ENCODE data around the gene B9D2. TPM values are rescaled to one million over a fixed set of nuclear protein-coding genes. Genes with fewer than 3 reads are reported as not detected.
"Not testable (repeated sequence)": the region's sequence is repeated elsewhere in the genome, so short reads cannot be mapped to it uniquely, and the experiment has no call there.

B9D2 gene
- total RNA-seq, 2 experiments from 2014 or later = 6.4 to 8.1 TPM

GRCh38 chr19:41372501-41372900 is 8.6 kb upstream of the B9D2 start:
- Mint-ChIP-seq H3K4me3 (no peak overlapping the region), H3K36me3 (no peaks in the 10 kb centered on the region), H3K4me1 (peaks cover 14% of the 10 kb centered on the region), H3K9me3 (no peaks in the 10 kb centered on the region), H3K27me3 (no peaks in the 10 kb centered on the region), H3K27ac (no peak overlapping the region)
- DNase-seq = no peak

DNA sequence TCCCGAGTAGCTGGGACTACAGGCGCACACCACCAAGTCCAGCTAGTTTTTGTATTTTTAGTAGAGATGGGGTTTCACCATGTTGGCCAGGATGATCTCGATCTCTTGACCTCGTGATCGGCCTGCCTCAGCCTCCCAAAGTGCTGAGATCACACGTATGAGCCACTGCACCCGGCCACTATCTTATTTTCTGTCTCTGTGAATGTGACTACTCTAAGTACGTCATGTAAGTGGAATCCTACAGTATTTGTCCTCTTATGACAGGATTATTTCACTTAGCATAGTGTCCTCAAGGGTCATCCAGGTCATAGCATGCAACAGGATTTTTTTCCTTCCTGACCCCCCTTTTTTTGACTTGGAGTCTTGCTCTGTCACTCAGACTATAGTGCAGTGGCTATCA is 7.6 kb upstream of the B9D2 start:
- Mint-ChIP-seq H3K27me3 (no peaks in the 10 kb centered on the region), H3K36me3 (no peaks in the 10 kb centered on the region), H3K9me3 (no peaks in the 10 kb centered on the region), H3K27ac (no peak overlapping the region), H3K4me3 (no peak overlapping the region), H3K4me1 (peaks cover 6% of the 10 kb centered on the region)
- DNase-seq = no peak

DNA sequence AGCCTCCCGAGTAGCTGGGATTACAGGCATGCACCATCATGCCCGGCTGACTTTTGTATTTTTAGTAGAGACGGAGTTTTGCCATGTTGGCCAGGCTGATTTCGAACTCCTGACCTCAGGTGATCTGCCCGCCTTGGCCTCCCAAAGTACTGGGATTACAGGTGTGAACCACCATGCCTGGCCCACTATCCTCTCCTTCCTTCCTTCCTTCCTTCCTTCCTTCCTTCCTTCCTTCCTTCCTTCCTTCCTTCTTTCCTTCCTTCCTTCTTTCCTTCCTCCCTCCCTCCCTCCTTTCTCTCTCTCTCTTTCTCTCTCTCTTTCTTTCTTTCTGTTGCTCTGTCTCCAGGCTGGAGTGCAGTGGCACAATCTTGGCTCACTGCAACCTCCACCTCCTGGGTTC is 7.2 kb upstream of the B9D2 start:
- H3K4me1 Mint-ChIP-seq, DNase-seq, H3K27me3 Mint-ChIP-seq: not testable (repeated sequence)

GRCh38 chr19:41369769-41370168 is 5.8 kb upstream of the B9D2 start:
- no peak for DNase-seq
- H3K27me3 Mint-ChIP-seq = no peaks in the 10 kb centered on the region
- no peak overlapping the region for H3K4me3 Mint-ChIP-seq
- H3K4me1 Mint-ChIP-seq = peaks cover 5% of the 10 kb centered on the region
- no peaks in the 10 kb centered on the region for H3K9me3 Mint-ChIP-seq
- peaks cover 4% of the 10 kb centered on the region for H3K36me3 Mint-ChIP-seq
- H3K27ac Mint-ChIP-seq = no peak overlapping the region

More for the DNA sequence above, 7.2 kb upstream of the B9D2 start:
- not testable (repeated sequence) for H3K4me3 Mint-ChIP-seq, H3K36me3 Mint-ChIP-seq, H3K27ac Mint-ChIP-seq, H3K9me3 Mint-ChIP-seq

GRCh38 chr19:41367848-41368301 is 3.9 kb upstream of the B9D2 start:
- no peaks in the 10 kb centered on the region for H3K9me3 Mint-ChIP-seq
- DNase-seq = no peak
- H3K4me1 Mint-ChIP-seq = peaks cover 10% of the 10 kb centered on the region
- peaks cover 6% of the 10 kb centered on the region for H3K36me3 Mint-ChIP-seq
- no peak overlapping the region for H3K27ac Mint-ChIP-seq
- no peaks in the 10 kb centered on the region for H3K27me3 Mint-ChIP-seq
- no peak overlapping the region for H3K4me3 Mint-ChIP-seq

DNA sequence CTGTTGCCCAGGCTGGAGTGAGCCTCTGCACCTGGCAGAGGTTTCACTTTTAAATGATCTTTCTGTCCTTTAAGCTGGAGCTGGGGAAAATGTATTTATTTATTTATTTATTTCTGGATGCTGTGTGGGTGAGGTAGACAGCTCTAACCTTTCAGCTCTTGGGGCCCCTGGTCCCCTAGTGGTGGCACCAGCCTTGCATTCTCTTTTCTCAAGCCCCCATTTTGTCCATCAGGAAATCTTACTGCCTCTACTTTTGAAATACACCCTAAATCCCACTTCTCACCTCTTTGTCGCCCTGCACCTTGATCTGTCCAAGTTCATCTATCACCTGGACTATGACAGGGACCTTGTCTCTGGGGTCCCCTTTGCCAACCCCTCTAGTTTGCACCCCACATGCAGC is 2.1 kb upstream of the B9D2 start:
- Mint-ChIP-seq H3K4me1 (peaks cover 16% of the 10 kb centered on the region), H3K36me3 (peaks cover 6% of the 10 kb centered on the region), H3K9me3 (no peaks in the 10 kb centered on the region), H3K4me3 (no peak overlapping the region), H3K27me3 (no peaks in the 10 kb centered on the region), H3K27ac (no peak overlapping the region)
- no peak for DNase-seq

DNA sequence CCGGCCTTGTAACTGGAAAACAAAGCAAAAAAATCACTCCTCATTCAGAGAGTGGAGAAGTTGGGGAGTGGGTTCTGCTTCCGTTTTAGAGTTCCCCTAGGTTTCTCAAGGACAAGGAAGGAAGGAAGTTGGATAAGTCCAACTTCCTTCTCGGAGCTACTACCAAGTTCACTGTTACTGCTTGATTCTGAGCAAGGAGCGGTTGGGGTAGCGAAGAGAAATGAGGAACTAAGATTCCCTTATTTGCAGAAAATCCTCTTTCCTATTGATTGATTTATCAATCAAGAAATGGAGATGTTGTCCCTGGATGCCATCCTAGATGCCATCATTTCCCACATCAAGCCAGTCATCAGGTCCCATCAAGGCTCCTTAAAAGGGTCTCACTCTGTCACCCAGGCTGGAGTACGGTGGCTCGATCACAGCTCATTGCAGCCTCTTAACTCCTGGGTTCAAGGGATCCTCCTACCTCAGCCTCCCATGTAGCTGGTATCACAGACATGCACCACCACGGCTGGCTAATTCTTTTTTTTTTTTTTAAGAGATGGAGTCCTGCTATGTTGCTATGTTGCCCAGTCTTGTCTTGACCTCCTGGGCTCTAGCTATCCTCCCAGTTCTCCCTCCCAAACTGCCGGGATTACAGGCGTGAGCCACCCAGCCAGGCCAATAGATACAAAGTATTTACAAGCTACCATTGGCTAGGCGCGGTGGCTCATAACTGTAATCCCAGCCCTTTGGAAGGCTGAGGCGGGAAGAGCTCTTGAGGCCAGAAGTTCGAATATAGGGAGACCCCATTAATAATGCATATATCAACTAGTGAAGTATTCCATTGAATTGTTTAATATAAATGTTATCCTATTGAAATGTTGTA is 809 bp upstream of the B9D2 start:
- peak overlapping the region; percentile 96 for H3K27ac Mint-ChIP-seq
- no peaks in the 10 kb centered on the region for H3K27me3 Mint-ChIP-seq
- peaks cover 9% of the 10 kb centered on the region for H3K36me3 Mint-ChIP-seq
- H3K4me1 Mint-ChIP-seq = peaks cover 19% of the 10 kb centered on the region
- no peak for DNase-seq
- H3K9me3 Mint-ChIP-seq = no peaks in the 10 kb centered on the region
- peak overlapping the region; percentile 90 for H3K4me3 Mint-ChIP-seq

DNA sequence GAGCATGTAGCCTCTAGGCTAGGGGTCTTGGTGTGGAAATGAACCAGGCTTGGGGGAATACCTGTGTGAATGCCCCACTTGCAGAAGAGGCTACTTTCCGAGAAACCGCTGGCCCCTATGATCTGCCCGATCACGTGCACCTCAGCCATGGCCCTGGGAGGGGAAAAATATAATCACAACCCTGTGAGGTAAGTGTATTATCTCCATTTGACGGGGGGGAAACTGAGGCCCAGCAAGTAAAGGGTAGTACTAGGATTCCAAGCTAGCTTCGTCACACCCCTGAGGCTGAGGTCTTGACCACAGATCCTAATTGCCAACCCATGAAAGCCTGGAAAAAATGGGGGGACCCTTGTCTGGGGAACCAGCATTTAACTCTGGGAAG is 587 bp downstream of the B9D2 start:
- Mint-ChIP-seq H3K27me3 (no peaks in the 10 kb centered on the region), H3K27ac (peak overlapping the region; percentile 96), H3K4me3 (peak overlapping the region; percentile 90), H3K4me1 (peaks cover 29% of the 10 kb centered on the region), H3K9me3 (no peaks in the 10 kb centered on the region), H3K36me3 (peaks cover 15% of the 10 kb centered on the region)
- DNase-seq = no peak

GRCh38 chr19:41362143-41362847 is 1.7 kb downstream of the B9D2 start:
- H3K27ac Mint-ChIP-seq = no peak overlapping the region
- no peak overlapping the region for H3K4me3 Mint-ChIP-seq
- H3K4me1 Mint-ChIP-seq = peaks cover 38% of the 10 kb centered on the region

GRCh38 chr19:41359741-41360140 is 4.2 kb downstream of the B9D2 start:
- H3K9me3 Mint-ChIP-seq = no peaks in the 10 kb centered on the region
- no peak for DNase-seq
- H3K4me3 Mint-ChIP-seq = no peak overlapping the region
- no peaks in the 10 kb centered on the region for H3K27me3 Mint-ChIP-seq
- H3K36me3 Mint-ChIP-seq = peaks cover 17% of the 10 kb centered on the region
- H3K4me1 Mint-ChIP-seq = peaks cover 58% of the 10 kb centered on the region
- H3K27ac Mint-ChIP-seq = peak overlapping the region; percentile 39

More at GRCh38 chr19:41362143-41362847, 1.7 kb downstream of the B9D2 start:
- no peaks in the 10 kb centered on the region for H3K9me3 Mint-ChIP-seq
- no peak for DNase-seq
- peaks cover 17% of the 10 kb centered on the region for H3K36me3 Mint-ChIP-seq
- H3K27me3 Mint-ChIP-seq = no peaks in the 10 kb centered on the region

- Mint-ChIP-seq H3K9me3 (no peaks in the 10 kb centered on the region), H3K4me1 (peaks cover 53% of the 10 kb centered on the region), H3K27me3 (no peaks in the 10 kb centered on the region), H3K4me3 (peak overlapping the region; percentile 75), H3K36me3 (peaks cover 16% of the 10 kb centered on the region), H3K27ac (peak overlapping the region; percentile 97)
- no peak for DNase-seq
Observed at GRCh38 chr19:41357746-41358145, 6.2 kb downstream of the B9D2 start.

- H3K9me3 Mint-ChIP-seq = no peaks in the 10 kb centered on the region
- peak overlapping the region; percentile 75 for H3K4me3 Mint-ChIP-seq
- H3K4me1 Mint-ChIP-seq = peaks cover 49% of the 10 kb centered on the region
- peaks cover 19% of the 10 kb centered on the region for H3K36me3 Mint-ChIP-seq
- peak; percentile 30 for DNase-seq
- H3K27ac Mint-ChIP-seq = peak overlapping the region; percentile 97
- no peaks in the 10 kb centered on the region for H3K27me3 Mint-ChIP-seq
Observed at GRCh38 chr19:41356984-41357739, 6.8 kb downstream of the B9D2 start.

GRCh38 chr19:41355802-41356201 is 8.1 kb downstream of the B9D2 start:
- Mint-ChIP-seq H3K36me3 (peaks cover 29% of the 10 kb centered on the region), H3K9me3 (no peaks in the 10 kb centered on the region), H3K27ac (peak overlapping the region; percentile 97), H3K27me3 (no peaks in the 10 kb centered on the region), H3K4me1 (peaks cover 50% of the 10 kb centered on the region), H3K4me3 (peak overlapping the region; percentile 75)
- DNase-seq = peak; percentile 15

- Mint-ChIP-seq H3K27ac (peak overlapping the region; percentile 97), H3K4me1 (peaks cover 54% of the 10 kb centered on the region), H3K36me3 (peaks cover 31% of the 10 kb centered on the region), H3K27me3 (no peaks in the 10 kb centered on the region), H3K9me3 (no peaks in the 10 kb centered on the region), H3K4me3 (peak overlapping the region; percentile 75)
- DNase-seq = no peak
Observed at GRCh38 chr19:41355035-41355434, 8.9 kb downstream of the B9D2 start.
